Panc1 (cell line): ENCODE data around the gene AIRE.

Source experiments
- POLR2AphosphoS5 ChIP-seq: IDR thresholded peaks from 2 replicates; pipeline ENCODE4 v1.6.1; 2012; ENCODE audit warnings: mild to moderate bottlenecking, low read depth, low read length, moderate library complexity
- REST ChIP-seq, 2 experiments: IDR thresholded peaks; 2 replicates each; pipeline ENCODE4 v1.6.1; 2011 to 2012; ENCODE audit warnings: low read depth in 2 of 2, control low read depth in 1 of 2, low read length in 1 of 2, mild to moderate bottlenecking in 1 of 2, moderate library complexity in 1 of 2; ENCODE audit not compliant: insufficient read depth in 1 of 2
- TF ChIP-seq, protein P1 (sequence below): fragments of 450-650 bp; IDR thresholded peaks from 2 replicates; pipeline ENCODE4 v1.5.1; 2017; ENCODE audit warnings: mild to moderate bottlenecking

DNA sequence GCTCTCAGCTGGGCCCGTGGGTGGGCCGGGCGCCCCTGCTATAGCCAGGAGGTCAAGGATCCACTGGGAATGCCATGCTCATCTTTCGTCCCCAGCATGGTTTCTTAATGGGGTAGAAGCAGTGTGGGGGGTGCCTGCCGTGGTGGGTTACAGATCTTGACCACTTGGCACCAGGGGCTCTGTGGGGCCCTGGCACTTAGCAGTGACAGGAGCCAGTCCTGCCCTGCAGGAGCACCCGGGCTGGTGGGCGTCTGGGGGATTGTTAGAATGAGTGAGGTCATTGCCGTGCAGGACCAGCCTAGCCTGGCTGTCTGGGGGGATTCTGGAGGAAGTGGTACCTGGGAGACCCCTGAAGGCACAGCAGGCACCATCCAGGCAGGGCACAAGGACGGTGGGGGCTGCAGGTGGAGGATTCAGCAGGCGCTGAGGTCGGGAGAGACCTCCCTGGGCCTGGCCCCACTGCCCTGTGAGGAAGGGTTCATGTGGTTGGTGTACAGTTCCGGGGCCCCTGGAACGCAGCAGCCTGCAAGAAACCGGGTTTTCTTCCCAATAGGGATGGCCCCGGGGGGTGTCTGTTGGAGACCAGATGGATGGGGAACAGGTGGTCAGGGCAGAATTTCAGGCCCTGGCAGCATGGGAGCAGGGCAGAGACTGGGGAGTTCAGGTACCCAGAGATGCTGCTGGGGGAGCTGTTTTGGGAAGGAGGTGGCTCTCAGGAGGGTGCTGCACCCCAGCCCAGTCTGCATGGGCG lies 4.8 kb downstream of the AIRE start:
- TF ChIP-seq, protein P1, sequence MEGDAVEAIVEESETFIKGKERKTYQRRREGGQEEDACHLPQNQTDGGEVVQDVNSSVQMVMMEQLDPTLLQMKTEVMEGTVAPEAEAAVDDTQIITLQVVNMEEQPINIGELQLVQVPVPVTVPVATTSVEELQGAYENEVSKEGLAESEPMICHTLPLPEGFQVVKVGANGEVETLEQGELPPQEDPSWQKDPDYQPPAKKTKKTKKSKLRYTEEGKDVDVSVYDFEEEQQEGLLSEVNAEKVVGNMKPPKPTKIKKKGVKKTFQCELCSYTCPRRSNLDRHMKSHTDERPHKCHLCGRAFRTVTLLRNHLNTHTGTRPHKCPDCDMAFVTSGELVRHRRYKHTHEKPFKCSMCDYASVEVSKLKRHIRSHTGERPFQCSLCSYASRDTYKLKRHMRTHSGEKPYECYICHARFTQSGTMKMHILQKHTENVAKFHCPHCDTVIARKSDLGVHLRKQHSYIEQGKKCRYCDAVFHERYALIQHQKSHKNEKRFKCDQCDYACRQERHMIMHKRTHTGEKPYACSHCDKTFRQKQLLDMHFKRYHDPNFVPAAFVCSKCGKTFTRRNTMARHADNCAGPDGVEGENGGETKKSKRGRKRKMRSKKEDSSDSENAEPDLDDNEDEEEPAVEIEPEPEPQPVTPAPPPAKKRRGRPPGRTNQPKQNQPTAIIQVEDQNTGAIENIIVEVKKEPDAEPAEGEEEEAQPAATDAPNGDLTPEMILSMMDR = no peak
- TF ChIP-seq POLR2AphosphoS5 (no peak), REST (IDR thresholded peaks at IDR 0.05; ENCODE audit: insufficient read depth in 1 of 2, low read depth in 2 of 2, low read length in 1 of 2) (no peak)
